ENCODE data around the gene CHCHD6.

DNA sequence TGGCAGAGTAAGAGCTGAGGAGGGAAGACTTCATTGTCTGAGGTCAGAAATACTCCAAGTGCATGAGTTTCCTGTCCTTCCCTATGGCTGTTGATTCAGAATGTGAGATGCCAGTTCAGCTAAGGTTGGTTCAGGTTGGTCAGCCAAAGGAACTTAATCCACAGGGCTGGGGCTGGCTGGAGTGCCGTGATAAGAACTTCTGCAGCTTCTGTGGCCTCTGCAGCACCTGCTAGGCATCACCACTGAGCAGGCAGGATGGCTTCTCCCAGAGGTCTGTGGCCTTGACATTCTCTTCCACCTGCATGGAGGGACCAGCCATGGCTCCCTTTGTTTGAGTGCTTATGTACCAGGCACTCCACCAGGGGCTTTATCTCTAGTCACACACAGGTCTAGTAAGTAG lies 169.4 kb downstream of the CHCHD6 start:
- TF ChIP-seq SP1 (CRISPR knock-in tag; conservative IDR thresholded peaks at IDR 0.05), result no peak
- TF ChIP-seq KAT7 (CRISPR knock-in tag; IDR thresholded peaks at IDR 0.05; ENCODE audit: borderline replicate concordance), result no peak
- TF ChIP-seq ETV6 (CRISPR knock-in tag; IDR thresholded peaks at IDR 0.05), result no peak
- TF ChIP-seq, protein P1, sequence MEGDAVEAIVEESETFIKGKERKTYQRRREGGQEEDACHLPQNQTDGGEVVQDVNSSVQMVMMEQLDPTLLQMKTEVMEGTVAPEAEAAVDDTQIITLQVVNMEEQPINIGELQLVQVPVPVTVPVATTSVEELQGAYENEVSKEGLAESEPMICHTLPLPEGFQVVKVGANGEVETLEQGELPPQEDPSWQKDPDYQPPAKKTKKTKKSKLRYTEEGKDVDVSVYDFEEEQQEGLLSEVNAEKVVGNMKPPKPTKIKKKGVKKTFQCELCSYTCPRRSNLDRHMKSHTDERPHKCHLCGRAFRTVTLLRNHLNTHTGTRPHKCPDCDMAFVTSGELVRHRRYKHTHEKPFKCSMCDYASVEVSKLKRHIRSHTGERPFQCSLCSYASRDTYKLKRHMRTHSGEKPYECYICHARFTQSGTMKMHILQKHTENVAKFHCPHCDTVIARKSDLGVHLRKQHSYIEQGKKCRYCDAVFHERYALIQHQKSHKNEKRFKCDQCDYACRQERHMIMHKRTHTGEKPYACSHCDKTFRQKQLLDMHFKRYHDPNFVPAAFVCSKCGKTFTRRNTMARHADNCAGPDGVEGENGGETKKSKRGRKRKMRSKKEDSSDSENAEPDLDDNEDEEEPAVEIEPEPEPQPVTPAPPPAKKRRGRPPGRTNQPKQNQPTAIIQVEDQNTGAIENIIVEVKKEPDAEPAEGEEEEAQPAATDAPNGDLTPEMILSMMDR (IDR thresholded peaks at IDR 0.05), result no peak
- TF ChIP-seq, protein P2, sequence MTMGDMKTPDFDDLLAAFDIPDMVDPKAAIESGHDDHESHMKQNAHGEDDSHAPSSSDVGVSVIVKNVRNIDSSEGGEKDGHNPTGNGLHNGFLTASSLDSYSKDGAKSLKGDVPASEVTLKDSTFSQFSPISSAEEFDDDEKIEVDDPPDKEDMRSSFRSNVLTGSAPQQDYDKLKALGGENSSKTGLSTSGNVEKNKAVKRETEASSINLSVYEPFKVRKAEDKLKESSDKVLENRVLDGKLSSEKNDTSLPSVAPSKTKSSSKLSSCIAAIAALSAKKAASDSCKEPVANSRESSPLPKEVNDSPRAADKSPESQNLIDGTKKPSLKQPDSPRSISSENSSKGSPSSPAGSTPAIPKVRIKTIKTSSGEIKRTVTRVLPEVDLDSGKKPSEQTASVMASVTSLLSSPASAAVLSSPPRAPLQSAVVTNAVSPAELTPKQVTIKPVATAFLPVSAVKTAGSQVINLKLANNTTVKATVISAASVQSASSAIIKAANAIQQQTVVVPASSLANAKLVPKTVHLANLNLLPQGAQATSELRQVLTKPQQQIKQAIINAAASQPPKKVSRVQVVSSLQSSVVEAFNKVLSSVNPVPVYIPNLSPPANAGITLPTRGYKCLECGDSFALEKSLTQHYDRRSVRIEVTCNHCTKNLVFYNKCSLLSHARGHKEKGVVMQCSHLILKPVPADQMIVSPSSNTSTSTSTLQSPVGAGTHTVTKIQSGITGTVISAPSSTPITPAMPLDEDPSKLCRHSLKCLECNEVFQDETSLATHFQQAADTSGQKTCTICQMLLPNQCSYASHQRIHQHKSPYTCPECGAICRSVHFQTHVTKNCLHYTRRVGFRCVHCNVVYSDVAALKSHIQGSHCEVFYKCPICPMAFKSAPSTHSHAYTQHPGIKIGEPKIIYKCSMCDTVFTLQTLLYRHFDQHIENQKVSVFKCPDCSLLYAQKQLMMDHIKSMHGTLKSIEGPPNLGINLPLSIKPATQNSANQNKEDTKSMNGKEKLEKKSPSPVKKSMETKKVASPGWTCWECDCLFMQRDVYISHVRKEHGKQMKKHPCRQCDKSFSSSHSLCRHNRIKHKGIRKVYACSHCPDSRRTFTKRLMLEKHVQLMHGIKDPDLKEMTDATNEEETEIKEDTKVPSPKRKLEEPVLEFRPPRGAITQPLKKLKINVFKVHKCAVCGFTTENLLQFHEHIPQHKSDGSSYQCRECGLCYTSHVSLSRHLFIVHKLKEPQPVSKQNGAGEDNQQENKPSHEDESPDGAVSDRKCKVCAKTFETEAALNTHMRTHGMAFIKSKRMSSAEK (CRISPR knock-in tag; IDR thresholded peaks at IDR 0.05; ENCODE audit: borderline replicate concordance), result no peak
- TF ChIP-seq, protein P3, sequence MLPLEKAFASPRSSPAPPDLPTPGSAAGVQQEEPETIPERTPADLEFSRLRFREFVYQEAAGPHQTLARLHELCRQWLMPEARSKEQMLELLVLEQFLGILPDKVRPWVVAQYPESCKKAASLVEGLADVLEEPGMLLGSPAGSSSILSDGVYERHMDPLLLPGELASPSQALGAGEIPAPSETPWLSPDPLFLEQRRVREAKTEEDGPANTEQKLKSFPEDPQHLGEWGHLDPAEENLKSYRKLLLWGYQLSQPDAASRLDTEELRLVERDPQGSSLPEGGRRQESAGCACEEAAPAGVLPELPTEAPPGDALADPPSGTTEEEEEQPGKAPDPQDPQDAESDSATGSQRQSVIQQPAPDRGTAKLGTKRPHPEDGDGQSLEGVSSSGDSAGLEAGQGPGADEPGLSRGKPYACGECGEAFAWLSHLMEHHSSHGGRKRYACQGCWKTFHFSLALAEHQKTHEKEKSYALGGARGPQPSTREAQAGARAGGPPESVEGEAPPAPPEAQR (CRISPR knock-in tag; IDR thresholded peaks at IDR 0.05), result no peak
- TF ChIP-seq TCF7 (CRISPR knock-in tag; IDR thresholded peaks at IDR 0.05; ENCODE audit: low read depth), result no peak
- TF ChIP-seq, protein P4, sequence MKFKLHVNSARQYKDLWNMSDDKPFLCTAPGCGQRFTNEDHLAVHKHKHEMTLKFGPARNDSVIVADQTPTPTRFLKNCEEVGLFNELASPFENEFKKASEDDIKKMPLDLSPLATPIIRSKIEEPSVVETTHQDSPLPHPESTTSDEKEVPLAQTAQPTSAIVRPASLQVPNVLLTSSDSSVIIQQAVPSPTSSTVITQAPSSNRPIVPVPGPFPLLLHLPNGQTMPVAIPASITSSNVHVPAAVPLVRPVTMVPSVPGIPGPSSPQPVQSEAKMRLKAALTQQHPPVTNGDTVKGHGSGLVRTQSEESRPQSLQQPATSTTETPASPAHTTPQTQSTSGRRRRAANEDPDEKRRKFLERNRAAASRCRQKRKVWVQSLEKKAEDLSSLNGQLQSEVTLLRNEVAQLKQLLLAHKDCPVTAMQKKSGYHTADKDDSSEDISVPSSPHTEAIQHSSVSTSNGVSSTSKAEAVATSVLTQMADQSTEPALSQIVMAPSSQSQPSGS (CRISPR knock-in tag; IDR thresholded peaks at IDR 0.05; ENCODE audit: borderline replicate concordance, low read depth), result no peak
- TF ChIP-seq CBFB (CRISPR knock-in tag; IDR thresholded peaks at IDR 0.05; ENCODE audit: low read depth), result no peak
- TF ChIP-seq, protein P5, sequence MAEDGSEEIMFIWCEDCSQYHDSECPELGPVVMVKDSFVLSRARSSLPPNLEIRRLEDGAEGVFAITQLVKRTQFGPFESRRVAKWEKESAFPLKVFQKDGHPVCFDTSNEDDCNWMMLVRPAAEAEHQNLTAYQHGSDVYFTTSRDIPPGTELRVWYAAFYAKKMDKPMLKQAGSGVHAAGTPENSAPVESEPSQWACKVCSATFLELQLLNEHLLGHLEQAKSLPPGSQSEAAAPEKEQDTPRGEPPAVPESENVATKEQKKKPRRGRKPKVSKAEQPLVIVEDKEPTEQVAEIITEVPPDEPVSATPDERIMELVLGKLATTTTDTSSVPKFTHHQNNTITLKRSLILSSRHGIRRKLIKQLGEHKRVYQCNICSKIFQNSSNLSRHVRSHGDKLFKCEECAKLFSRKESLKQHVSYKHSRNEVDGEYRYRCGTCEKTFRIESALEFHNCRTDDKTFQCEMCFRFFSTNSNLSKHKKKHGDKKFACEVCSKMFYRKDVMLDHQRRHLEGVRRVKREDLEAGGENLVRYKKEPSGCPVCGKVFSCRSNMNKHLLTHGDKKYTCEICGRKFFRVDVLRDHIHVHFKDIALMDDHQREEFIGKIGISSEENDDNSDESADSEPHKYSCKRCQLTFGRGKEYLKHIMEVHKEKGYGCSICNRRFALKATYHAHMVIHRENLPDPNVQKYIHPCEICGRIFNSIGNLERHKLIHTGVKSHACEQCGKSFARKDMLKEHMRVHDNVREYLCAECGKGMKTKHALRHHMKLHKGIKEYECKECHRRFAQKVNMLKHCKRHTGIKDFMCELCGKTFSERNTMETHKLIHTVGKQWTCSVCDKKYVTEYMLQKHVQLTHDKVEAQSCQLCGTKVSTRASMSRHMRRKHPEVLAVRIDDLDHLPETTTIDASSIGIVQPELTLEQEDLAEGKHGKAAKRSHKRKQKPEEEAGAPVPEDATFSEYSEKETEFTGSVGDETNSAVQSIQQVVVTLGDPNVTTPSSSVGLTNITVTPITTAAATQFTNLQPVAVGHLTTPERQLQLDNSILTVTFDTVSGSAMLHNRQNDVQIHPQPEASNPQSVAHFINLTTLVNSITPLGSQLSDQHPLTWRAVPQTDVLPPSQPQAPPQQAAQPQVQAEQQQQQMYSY (CRISPR knock-in tag; IDR thresholded peaks at IDR 0.05), result no peak

All from WTC11 (cell line).